H9 (cell line): ENCODE results near the gene SH2B2. TPM values are rescaled to one million over a fixed set of nuclear protein-coding genes. Genes with fewer than 3 reads are reported as not detected.

Experiments
- DNase-seq: peaks from one replicate; pipeline ENCODE4 v3.0.0-alpha.2; 2017
- H2AFZ ChIP-seq: one replicate; pipeline ENCODE4 v1.6.1; 2013; ENCODE audit warnings: mild to moderate bottlenecking, low read length, control low read depth, moderate library complexity
- H2AK5ac ChIP-seq: 2 replicates; pipeline ENCODE4 v1.6.1; 2013; ENCODE audit warnings: low read length, control low read depth, mixed read lengths; ENCODE audit not compliant: insufficient read length
- H2BK120ac ChIP-seq: one replicate; pipeline ENCODE4 v1.6.1; 2013; ENCODE audit warnings: low read depth, mild to moderate bottlenecking, low read length, control low read depth, inconsistent platforms; ENCODE audit not compliant: poor library complexity, severe bottlenecking
- H2BK12ac ChIP-seq: 2 replicates; pipeline ENCODE4 v1.6.1; 2013; ENCODE audit warnings: low read length, control low read depth, mixed read lengths, low read depth; ENCODE audit not compliant: insufficient read length
- H2BK15ac ChIP-seq: 2 replicates; pipeline ENCODE4 v1.6.1; 2013; ENCODE audit warnings: low read depth, low read length, control low read depth
- H2BK20ac ChIP-seq: one replicate; pipeline ENCODE4 v1.6.1; 2013; ENCODE audit warnings: low read depth, mild to moderate bottlenecking, low read length, control low read depth, inconsistent platforms; ENCODE audit not compliant: poor library complexity, severe bottlenecking
- H2BK5ac ChIP-seq: 2 replicates; pipeline ENCODE4 v1.6.1; 2013; ENCODE audit warnings: low read length, control low read depth, mixed read lengths; ENCODE audit not compliant: insufficient read length
- H3K14ac ChIP-seq: 2 replicates; pipeline ENCODE4 v1.6.1; 2013; ENCODE audit warnings: low read length, control low read depth; ENCODE audit not compliant: insufficient read depth
- H3K18ac ChIP-seq: 2 replicates; pipeline ENCODE4 v1.6.1; 2013; ENCODE audit warnings: low read depth, mild to moderate bottlenecking, mixed read lengths, low read length, control low read depth; ENCODE audit not compliant: insufficient read length
- H3K23ac ChIP-seq: 2 replicates; pipeline ENCODE4 v1.6.1; 2013; ENCODE audit warnings: low read length, control low read depth, mixed read lengths, low read depth; ENCODE audit not compliant: insufficient read length
- H3K23me2 ChIP-seq: 2 replicates; pipeline ENCODE4 v1.6.1; 2013; ENCODE audit warnings: low read depth, mild to moderate bottlenecking, mixed read lengths, low read length, control low read depth; ENCODE audit not compliant: insufficient read length, poor library complexity, severe bottlenecking
- H3K27ac ChIP-seq: 2 replicates; pipeline ENCODE4 v1.5.1; 2013; ENCODE audit warnings: low read length, control low read depth, mixed read lengths, low read depth; ENCODE audit not compliant: insufficient read length
- H3K27me3 ChIP-seq: 2 replicates; pipeline ENCODE4 v1.6.1; 2013; ENCODE audit warnings: low read length, control low read depth, inconsistent platforms; ENCODE audit not compliant: insufficient read depth
- H3K4ac ChIP-seq: 2 replicates; pipeline ENCODE4 v1.6.1; 2013; ENCODE audit warnings: low read depth, mild to moderate bottlenecking, control low read depth, inconsistent platforms, low read length, moderate library complexity
- H3K4me1 ChIP-seq: 2 replicates; pipeline ENCODE4 v1.6.1; 2013; ENCODE audit warnings: low read length, control low read depth, inconsistent platforms; ENCODE audit not compliant: insufficient read depth
- H3K4me2 ChIP-seq: 2 replicates; pipeline ENCODE4 v1.6.1; 2013; ENCODE audit warnings: low read length, control low read depth, mixed read lengths; ENCODE audit not compliant: insufficient read length, insufficient read depth
- H3K56ac ChIP-seq: 2 replicates; pipeline ENCODE4 v1.6.1; 2013; ENCODE audit warnings: low read depth, mild to moderate bottlenecking, mixed read lengths, low read length, control low read depth; ENCODE audit not compliant: insufficient read length
- H3K79me1 ChIP-seq: 2 replicates; pipeline ENCODE4 v1.6.1; 2013; ENCODE audit warnings: low read depth, mild to moderate bottlenecking, moderate library complexity, low read length, control low read depth, inconsistent platforms; ENCODE audit not compliant: insufficient read depth, poor library complexity, severe bottlenecking
- H3K79me2 ChIP-seq: 2 replicates; pipeline ENCODE4 v1.6.1; 2013; ENCODE audit warnings: low read length, control low read depth, inconsistent platforms; ENCODE audit not compliant: insufficient read depth
- H3K9ac ChIP-seq: 2 replicates; pipeline ENCODE4 v1.6.1; 2013; ENCODE audit warnings: low read length, control low read depth, mixed read lengths; ENCODE audit not compliant: insufficient read length; ENCODE audit errors: extremely low read depth
- H3K9me3 ChIP-seq: one replicate; pipeline ENCODE4 v1.6.1; 2013; ENCODE audit warnings: low read depth, low read length, inconsistent platforms; ENCODE audit not compliant: control insufficient read depth
- H3T11ph ChIP-seq: one replicate; pipeline ENCODE4 v1.6.1; 2013; ENCODE audit warnings: mild to moderate bottlenecking, low read length, control low read depth, inconsistent platforms
- H4K20me1 ChIP-seq: one replicate; pipeline ENCODE4 v1.6.1; 2013; ENCODE audit not compliant: control insufficient read depth, insufficient read length, insufficient read depth
- H4K5ac ChIP-seq: 2 replicates; pipeline ENCODE4 v1.6.1; 2013; ENCODE audit warnings: low read depth, mild to moderate bottlenecking, mixed read lengths, low read length, control low read depth; ENCODE audit not compliant: insufficient read length
- H4K8ac ChIP-seq: replicated peaks from 2 replicates; pipeline ENCODE4 v1.6.1; 2013; ENCODE audit warnings: low read length, control low read depth, mixed read lengths, low read depth; ENCODE audit not compliant: insufficient read length
- H4K91ac ChIP-seq: 2 replicates; pipeline ENCODE4 v1.6.1; 2013; ENCODE audit warnings: low read depth, mild to moderate bottlenecking, moderate library complexity, mixed read lengths, low read length, control low read depth; ENCODE audit not compliant: insufficient read length
- H3K27ac Mint-ChIP-seq, 3 experiments: 2 replicates in 2 of 3; 3 replicates in 1 of 3; pipeline ENCODE4 v1.8.0; 2020 to 2021; ENCODE audit warnings: mixed read lengths in 3 of 3, mild to moderate bottlenecking in 1 of 3, moderate library complexity in 1 of 3
- H3K27me3 Mint-ChIP-seq: 2 replicates; pipeline ENCODE4 v1.8.0; 2021; ENCODE audit warnings: low read depth, mild to moderate bottlenecking, moderate library complexity, mixed read lengths
- H3K36me3 Mint-ChIP-seq, 3 experiments: 2 replicates in 2 of 3; 3 replicates in 1 of 3; pipeline ENCODE4 v1.8.0; 2020 to 2021; ENCODE audit warnings: low read depth in 3 of 3, mixed read lengths in 3 of 3; ENCODE audit not compliant: insufficient read depth in 1 of 3
- H3K4me1 Mint-ChIP-seq, 2 experiments: 2 replicates each; pipeline ENCODE4 v1.8.0; 2020; ENCODE audit warnings: mixed read lengths in 2 of 2
- H3K4me3 Mint-ChIP-seq, 2 experiments: 2 replicates in 1 of 2; 3 replicates in 1 of 2; pipeline ENCODE4 v1.8.0; 2020 to 2021; ENCODE audit warnings: mild to moderate bottlenecking in 2 of 2, mixed read lengths in 2 of 2, moderate library complexity in 1 of 2
- H3K9me3 Mint-ChIP-seq, 2 experiments: 2 replicates in 1 of 2; 3 replicates in 1 of 2; pipeline ENCODE4 v1.8.0; 2020; ENCODE audit warnings: mild to moderate bottlenecking in 2 of 2, mixed read lengths in 2 of 2, moderate library complexity in 1 of 2
- CTCF ChIP-seq: fragments of 200-600 bp; sonication (generic); conservative IDR thresholded peaks from 3 replicates; pipeline ENCODE4 v1.8.0; 2021; ENCODE audit warnings: antibody characterized with exemption, mild to moderate bottlenecking
- WGBS: extraction: QIAGEN DNeasy Blood & Tissue Kit; methylation state at CpG from one replicate; pipeline ENCODE4 v1.1.7; 2013; ENCODE audit warnings: missing lambda C conversion rate, low lambda C conversion rate, mixed read lengths; ENCODE audit not compliant: insufficient read length; ENCODE audit errors: extremely low coverage; 5-methylcytosine and 5-hydroxymethylcytosine counted together
- total RNA-seq: library from RNA; stranded (reverse); gene quantifications from 2 replicates; pipeline ENCODE4 v1.2.1, GENCODE V29; 2021

Gene SH2B2
- total RNA-seq, 1 experiment from 2014 or later = 10.4 TPM

DNA sequence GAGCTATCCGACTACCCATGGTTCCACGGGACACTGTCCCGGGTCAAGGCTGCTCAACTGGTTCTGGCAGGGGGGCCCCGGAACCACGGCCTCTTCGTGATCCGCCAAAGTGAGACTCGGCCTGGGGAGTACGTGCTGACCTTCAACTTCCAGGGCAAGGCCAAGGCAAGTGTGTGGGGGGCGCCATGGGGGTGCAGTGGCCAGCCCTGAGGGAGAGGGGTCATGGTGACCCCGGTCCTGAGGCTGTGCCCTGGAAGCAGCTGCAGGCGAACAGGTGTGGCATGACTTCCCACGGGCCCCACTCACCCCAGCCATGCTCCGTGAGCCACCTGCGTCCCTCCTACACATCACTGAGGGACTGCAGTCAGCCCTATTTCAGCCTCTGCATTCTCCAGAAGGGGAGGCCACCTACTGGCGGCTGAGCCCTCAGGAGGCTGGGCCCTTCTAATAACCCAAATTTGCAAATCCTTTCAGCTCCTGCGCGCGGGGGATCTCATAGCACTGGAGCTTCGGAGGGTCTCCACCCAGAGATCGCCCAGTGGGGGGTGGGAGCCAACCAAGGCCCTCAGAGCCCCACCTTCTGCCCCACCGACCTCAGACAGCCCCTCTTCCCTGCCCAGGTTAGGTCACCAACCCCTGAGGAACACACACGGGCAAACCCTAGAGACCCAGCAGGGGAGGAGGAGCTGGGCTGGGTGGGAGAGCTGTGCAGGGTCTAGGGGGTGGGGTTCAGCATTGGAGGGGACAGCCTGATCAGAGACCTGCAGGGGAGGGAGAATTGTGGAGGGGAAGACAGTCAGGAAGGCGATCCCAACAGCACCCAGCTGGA, 30.8 kb downstream of the SH2B2 start:
- peaks cover 9% of the 10 kb centered on the region for H3K27me3 Mint-ChIP-seq
- H3K9me3 ChIP-seq = no peaks in the 10 kb centered on the region
- no peak for DNase-seq
- peaks cover 13 to 23% of the 10 kb centered on the region in 2 experiments for H3K4me1 Mint-ChIP-seq
- H4K5ac ChIP-seq = no peak overlapping the region
- no peak overlapping the region for H3K4me3 Mint-ChIP-seq
- no peak overlapping the region for H3K23ac ChIP-seq
- no peak overlapping the region for H3T11ph ChIP-seq
- no peak overlapping the region for H2BK120ac ChIP-seq
- no peak overlapping the region for H3K56ac ChIP-seq
- H2BK5ac ChIP-seq = no peak overlapping the region
- no peak overlapping the region for H4K8ac ChIP-seq
- TF ChIP-seq CTCF = peak; percentile 50; the same call in 2 of the 3 replicates
- H3K79me2 ChIP-seq = no peaks in the 10 kb centered on the region
- no peak overlapping the region for H4K91ac ChIP-seq
- H3K23me2 ChIP-seq = no peaks in the 10 kb centered on the region
- no peak overlapping the region for H2AFZ ChIP-seq
- H3K18ac ChIP-seq = no peak overlapping the region
- no peaks in the 10 kb centered on the region; the same call in 1 of the 2 replicates for H3K4me1 ChIP-seq
- WGBS = no CpG with 5 or more reads among the region's 24 CpGs
- H3K27me3 ChIP-seq = no peaks in the 10 kb centered on the region
- H2BK15ac ChIP-seq = no peak overlapping the region
- no peak overlapping the region for H2AK5ac ChIP-seq
- H3K4ac ChIP-seq = no peak overlapping the region
- no peak overlapping the region for H3K14ac ChIP-seq
- no peaks in the 10 kb centered on the region for H3K79me1 ChIP-seq
- no peaks in the 10 kb centered on the region for H3K9me3 Mint-ChIP-seq
- H3K27ac ChIP-seq = no peak overlapping the region
- peaks cover 3 to 21% (median 21%) of the 10 kb centered on the region in 3 experiments for H3K36me3 Mint-ChIP-seq
- peak overlapping the region; percentile 59 to 79 (median 77); a peak in 5 of 7 replicates for H3K27ac Mint-ChIP-seq
- no peaks in the 10 kb centered on the region for H4K20me1 ChIP-seq
- H2BK20ac ChIP-seq = no peak overlapping the region
- H3K4me2 ChIP-seq = no peak overlapping the region
- no peak overlapping the region for H3K9ac ChIP-seq
- H2BK12ac ChIP-seq = no peak overlapping the region
